HCT116 (cell line): ENCODE results near the gene TWIST2. TPM values are rescaled to one million over a fixed set of nuclear protein-coding genes. Genes with fewer than 3 reads are reported as not detected.

ENCODE experiments used
- ATAC-seq: fragments of 200-7000 bp; cut with Tn5 transposase; 2 replicates; pipeline ENCODE4 v1.9.1; 2020; ENCODE audit warnings: mild to moderate bottlenecking, moderate library complexity
- BruUV-seq: library from RNA; stranded (reverse); fragments of 400-500 nt; replicated peaks from 2 replicates; lab custom pipeline; 2021; lab: Mats Ljungman, UMichigan
- CTCF ChIA-PET: fragments of 300-600 bp; sonication (Branson Sonifier 250); formaldehyde crosslinking; loops from one replicate; lab custom pipeline; 2021; ENCODE audit warnings: antibody characterized with exemption; lab: Charles Lee
- POLR2A ChIA-PET: fragments of 300-600, 350-600 bp; sonication (Branson Sonifier 250); formaldehyde crosslinking; loops from one replicate; lab custom pipeline; 2021; ENCODE audit warnings: antibody characterized with exemption; lab: Charles Lee
- RAD21 ChIA-PET, 2 experiments: fragments of 300-600 bp; sonication (Branson Sonifier 250); formaldehyde crosslinking; loops; one replicate each; lab custom pipeline; 2023; ENCODE audit warnings: low total read pairs in 2 of 2; ENCODE audit not compliant: uncharacterized antibody in 2 of 2, unreplicated experiment in 2 of 2, low non-redundant PET in 1 of 2; lab: Charles Lee
- DNase-seq: peaks from one replicate; pipeline ENCODE4 v3.0.0-alpha.2; 2010; ENCODE audit warnings: low read depth, low spot score
- H2AFZ ChIP-seq: fragments of 200-600 bp; shearing (Covaris generic), sonication (generic); 2 replicates; pipeline ENCODE4 v1.6.1; 2017; ENCODE audit warnings: low read depth, mixed run types, mixed read lengths, antibody characterized with exemption, low read length; ENCODE audit not compliant: poor library complexity, severe bottlenecking
- H3K27ac ChIP-seq: 2 replicates; pipeline ENCODE4 v1.5.1; 2012; ENCODE audit warnings: low read depth, low read length
- H3K27me3 ChIP-seq: fragments of 200-600 bp; sonication (generic); 2 replicates; pipeline ENCODE4 v1.6.1; 2016; ENCODE audit warnings: mixed run types, low read length, mixed read lengths; ENCODE audit not compliant: insufficient read depth
- H3K36me3 ChIP-seq, 2 experiments: fragments of 200-500 bp in 1 of 2; fragments of 200-600 bp in 1 of 2; sonication (Bioruptor generic) in 1 of 2; sonication (generic) in 1 of 2; 2 replicates each; pipeline versions ENCODE4 v1.5.1 to v1.6.1; 2014 to 2016; ENCODE audit warnings: low read length in 2 of 2, inconsistent platforms in 1 of 2, mixed read lengths in 1 of 2, mixed run types in 1 of 2; ENCODE audit not compliant: insufficient read depth in 2 of 2, control insufficient read depth in 1 of 2
- H3K4me1 ChIP-seq, 2 experiments: fragments of 200-600 bp in 1 of 2; sonication (generic) in 1 of 2; 2 replicates each; pipeline versions ENCODE4 v1.5.1 to v1.6.1; 2012 to 2017; ENCODE audit warnings: low read length in 2 of 2, inconsistent platforms in 1 of 2, mild to moderate bottlenecking in 1 of 2, mixed read lengths in 1 of 2, mixed run types in 1 of 2, moderate library complexity in 1 of 2; ENCODE audit not compliant: insufficient read depth in 2 of 2, control insufficient read depth in 1 of 2
- H3K4me2 ChIP-seq: fragments of 200-600 bp; sonication (generic); 2 replicates; pipeline ENCODE4 v1.6.1; 2017; ENCODE audit warnings: mixed run types, low read length, mixed read lengths
- H3K4me3 ChIP-seq, 2 experiments: fragments of 200-600 bp in 1 of 2; sonication (generic) in 1 of 2; replicated peaks in 1 of 2; 2 replicates each; pipeline ENCODE4 v1.5.1; 2011 to 2016; ENCODE audit warnings: low read length in 2 of 2, control low read depth in 1 of 2, low read depth in 1 of 2, mild to moderate bottlenecking in 1 of 2, mixed read lengths in 1 of 2, mixed run types in 1 of 2
- H3K79me2 ChIP-seq: fragments of 200-600 bp; sonication (generic); 2 replicates; pipeline ENCODE4 v1.6.1; 2017; ENCODE audit warnings: mild to moderate bottlenecking, mixed run types, low read length, moderate library complexity, mixed read lengths; ENCODE audit not compliant: insufficient read depth
- H3K9ac ChIP-seq: fragments of 200-600 bp; sonication (generic); 2 replicates; pipeline ENCODE4 v1.6.1; 2016; ENCODE audit warnings: low read length, mixed read lengths
- H3K9me2 ChIP-seq: fragments of 200-600 bp; sonication (generic), shearing (Covaris generic); 2 replicates; pipeline ENCODE4 v1.6.1; 2017; ENCODE audit warnings: mixed run types, mild to moderate bottlenecking, moderate library complexity; ENCODE audit not compliant: insufficient read depth
- H3K9me3 ChIP-seq, 2 experiments: fragments of 200-500 bp in 1 of 2; fragments of 200-600 bp in 1 of 2; sonication (Bioruptor generic) in 1 of 2; sonication (generic) in 1 of 2; 2 replicates each; pipeline ENCODE4 v1.6.1; 2014 to 2017; ENCODE audit warnings: low read length in 2 of 2, mixed read lengths in 2 of 2, inconsistent platforms in 1 of 2, low read depth in 1 of 2, mild to moderate bottlenecking in 1 of 2, mixed run types in 1 of 2, moderate library complexity in 1 of 2; ENCODE audit not compliant: control insufficient read depth in 1 of 2, insufficient read depth in 1 of 2
- H4K20me1 ChIP-seq: fragments of 200-600 bp; sonication (generic), shearing (Covaris generic); 2 replicates; pipeline ENCODE4 v1.6.1; 2017; ENCODE audit warnings: mixed run types, mild to moderate bottlenecking, moderate library complexity; ENCODE audit not compliant: insufficient read depth
- EZH2 ChIP-seq: fragments of 200-600 bp; sonication (generic); IDR thresholded peaks from 2 replicates; pipeline ENCODE4 v1.6.1; 2017; ENCODE audit warnings: antibody characterized with exemption, mixed run types
- JUND ChIP-seq: IDR thresholded peaks from 2 replicates; pipeline ENCODE4 v1.6.1; 2012
- intact Hi-C: fragments of 100-400 bp; cut with micrococcal nuclease; formaldehyde crosslinking; loops from 2 replicates; pipeline ENCODE4 v1.10.0; 2022
- total RNA-seq: library from RNA; stranded (reverse); gene quantifications from one replicate; pipeline ENCODE4 v1.2.1, GENCODE V29; 2021; ENCODE audit not compliant: unreplicated experiment
- TF ChIP-seq, protein P1 (sequence below): IDR thresholded peaks from 2 replicates; pipeline ENCODE4 v1.6.1; 2011; ENCODE audit warnings: mild to moderate bottlenecking, low read length, moderate library complexity; ENCODE audit not compliant: insufficient replicate concordance; ENCODE audit errors: extremely low read depth

Gene TWIST2
- total RNA-seq, 1 experiment from 2014 or later, result not detected

GRCh38 chr2:238948765-238949641 is 101.1 kb downstream of the TWIST2 start:
- BruUV-seq, result no TSS peak
- CTCF ChIA-PET, result interaction anchor here (1.3 to 1.4 kb wide), 2 partner anchors 24 to 73 kb away, joined by 3 to 4 read pairs; no protein-coding TSS in a partner anchor
- Histone ChIP-seq H3K9me3 (no peaks in the 10 kb centered on the region), H2AFZ (peak overlapping the region; percentile 66), H4K20me1 (no peaks in the 10 kb centered on the region), H3K4me1 (peaks cover 14 to 46% of the 10 kb centered on the region in 2 experiments), H3K36me3 (no peaks in the 10 kb centered on the region), H3K4me3 (peak overlapping the region in 1 of 2 experiments; percentile 33; a peak in 2 of 4 replicates), H3K27ac (no peak overlapping the region), H3K9me2 (no peaks in the 10 kb centered on the region), H3K27me3 (no peaks in the 10 kb centered on the region), H3K4me2 (peak overlapping the region; percentile 76)
- POLR2A ChIA-PET, result interaction anchor here (1.1 to 1.4 kb wide), 3 partner anchors 9 to 161 kb away, joined by 3 read pairs; no protein-coding TSS in a partner anchor
- RAD21 ChIA-PET, result no interaction called here
- intact Hi-C loops, result no loop called here
- DNase-seq, result no peak
- TF ChIP-seq, protein P1, sequence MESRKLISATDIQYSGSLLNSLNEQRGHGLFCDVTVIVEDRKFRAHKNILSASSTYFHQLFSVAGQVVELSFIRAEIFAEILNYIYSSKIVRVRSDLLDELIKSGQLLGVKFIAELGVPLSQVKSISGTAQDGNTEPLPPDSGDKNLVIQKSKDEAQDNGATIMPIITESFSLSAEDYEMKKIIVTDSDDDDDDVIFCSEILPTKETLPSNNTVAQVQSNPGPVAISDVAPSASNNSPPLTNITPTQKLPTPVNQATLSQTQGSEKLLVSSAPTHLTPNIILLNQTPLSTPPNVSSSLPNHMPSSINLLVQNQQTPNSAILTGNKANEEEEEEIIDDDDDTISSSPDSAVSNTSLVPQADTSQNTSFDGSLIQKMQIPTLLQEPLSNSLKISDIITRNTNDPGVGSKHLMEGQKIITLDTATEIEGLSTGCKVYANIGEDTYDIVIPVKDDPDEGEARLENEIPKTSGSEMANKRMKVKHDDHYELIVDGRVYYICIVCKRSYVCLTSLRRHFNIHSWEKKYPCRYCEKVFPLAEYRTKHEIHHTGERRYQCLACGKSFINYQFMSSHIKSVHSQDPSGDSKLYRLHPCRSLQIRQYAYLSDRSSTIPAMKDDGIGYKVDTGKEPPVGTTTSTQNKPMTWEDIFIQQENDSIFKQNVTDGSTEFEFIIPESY, result no peak
- no peak for TF ChIP-seq JUND
- TF ChIP-seq, all 23 proteins: peak for 0
- no peak overlapping the region for H3K9ac ChIP-seq
- no peaks in the 10 kb centered on the region for H3K79me2 ChIP-seq
- peak; percentile 10; the same call in 1 of the 2 replicates for ATAC-seq

DNA sequence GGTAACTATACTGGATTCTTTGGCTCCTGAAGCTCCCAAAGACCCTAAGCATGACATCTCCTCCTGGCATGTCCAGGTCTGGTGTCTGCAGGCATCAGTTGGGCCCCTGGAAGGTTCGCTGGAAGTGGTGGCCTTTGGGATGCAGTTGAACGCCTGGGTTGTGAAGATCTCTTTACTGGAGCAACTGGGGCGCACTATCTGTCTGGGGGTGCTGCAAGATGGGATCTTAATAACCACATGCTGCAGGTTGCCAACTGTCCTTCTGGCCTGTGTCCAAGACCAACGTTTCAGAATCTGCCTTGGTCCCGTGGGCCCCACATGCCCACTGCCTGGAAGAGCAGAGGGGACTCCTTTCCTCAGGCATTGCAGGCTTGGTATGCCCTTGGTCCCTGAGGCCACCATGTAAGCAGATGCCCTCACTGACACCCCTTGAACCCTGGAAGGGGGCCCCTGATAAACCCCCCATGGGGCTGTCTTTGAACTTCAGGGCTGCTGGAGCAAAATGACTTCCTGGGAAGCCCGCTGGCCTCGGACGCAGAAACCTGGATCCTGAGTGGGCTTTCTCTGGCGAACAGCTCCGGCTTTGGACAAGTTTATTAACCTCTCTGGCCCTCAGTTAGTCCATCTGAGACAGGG is 101.9 kb downstream of the TWIST2 start:
- peaks cover 14 to 46% of the 10 kb centered on the region in 2 experiments for H3K4me1 ChIP-seq

More for the DNA sequence above, 101.9 kb downstream of the TWIST2 start:
- Histone ChIP-seq H3K9me2 (no peaks in the 10 kb centered on the region), H2AFZ (no peak overlapping the region), H3K9me3 (no peaks in the 10 kb centered on the region), H3K4me3 (no peak overlapping the region), H3K36me3 (no peaks in the 10 kb centered on the region), H3K27me3 (no peaks in the 10 kb centered on the region), H4K20me1 (no peaks in the 10 kb centered on the region), H3K79me2 (no peaks in the 10 kb centered on the region), H3K4me2 (no peak overlapping the region), H3K9ac (no peak overlapping the region), H3K27ac (no peak overlapping the region)
- ChIA-PET POLR2A (interaction anchor here (1.1 kb wide), 1 partner anchor 9 kb away, joined by 3 read pairs; no protein-coding TSS in a partner anchor), RAD21 (no interaction called here), CTCF (no interaction called here)
- TF ChIP-seq JUND, result no peak
- TF ChIP-seq EZH2, result no peak
- intact Hi-C loops, result no loop called here
- no peak for DNase-seq
- no peak for ATAC-seq
- no TSS peak for BruUV-seq
